Tibial artery (tissue), 4 donors: ENCODE results near the gene PLEKHH2.
"Not testable (repeated sequence)": the region's sequence is repeated elsewhere in the genome, so short reads cannot be mapped to it uniquely, and the experiment has no call there.

Source experiments
- DNase-seq, 2 donors: peaks; one replicate each; pipeline ENCODE4 v3.0.0-alpha.2; 2019
- H3K27ac ChIP-seq, 2 donors: fragments of 200-600 bp; sonication (generic) in 1 of 2; 1 replicate in 1 of 2; 2 replicates in 1 of 2; pipeline ENCODE4 v1.5.1; 2018 to 2019; ENCODE audit warnings: mild to moderate bottlenecking in 1 of 2
- H3K27me3 ChIP-seq, 2 donors: fragments of 200-600 bp; sonication (generic) in 1 of 2; one replicate each; pipeline versions ENCODE4 v1.5.1 to v1.6.0; 2016 to 2019
- H3K36me3 ChIP-seq, 3 donors: fragments of 200-600 bp; sonication (generic) in 2 of 3; one replicate each; pipeline ENCODE4 v1.5.1; 2016 to 2019; ENCODE audit warnings: mild to moderate bottlenecking in 2 of 3
- H3K4me1 ChIP-seq, 4 donors: fragments of 200-600 bp; sonication (generic) in 2 of 4; 1 replicate in 3 of 4; 2 replicates in 1 of 4; pipeline ENCODE4 v1.5.1; 2016 to 2019
- H3K4me3 ChIP-seq, 2 donors: fragments of 200-600 bp; sonication (generic) in 1 of 2; 1 replicate in 1 of 2; 2 replicates in 1 of 2; pipeline ENCODE4 v1.5.1; 2018 to 2019; ENCODE audit warnings: mild to moderate bottlenecking in 2 of 2
- H3K9me3 ChIP-seq, 3 donors: fragments of 200-600 bp; sonication (generic) in 1 of 3; one replicate each; pipeline ENCODE4 v1.5.1; 2016 to 2019
- intact Hi-C: fragments of 100-400 bp; cut with DNase I; formaldehyde crosslinking; loops from one replicate; pipeline ENCODE4 v1.15.0; 2023; ENCODE audit warnings: low total_unique reads
- TF ChIP-seq, protein P1 (sequence below), 2 experiments: fragments of 200-600 bp in 1 of 2; fragments of 450-650 bp in 1 of 2; IDR thresholded peaks; one replicate each; pipeline ENCODE4 v1.5.1; 2017 to 2019; ENCODE audit warnings: antibody characterized with exemption in 2 of 2, mild to moderate bottlenecking in 1 of 2, moderate library complexity in 1 of 2

The PLEKHH2 gene

DNA sequence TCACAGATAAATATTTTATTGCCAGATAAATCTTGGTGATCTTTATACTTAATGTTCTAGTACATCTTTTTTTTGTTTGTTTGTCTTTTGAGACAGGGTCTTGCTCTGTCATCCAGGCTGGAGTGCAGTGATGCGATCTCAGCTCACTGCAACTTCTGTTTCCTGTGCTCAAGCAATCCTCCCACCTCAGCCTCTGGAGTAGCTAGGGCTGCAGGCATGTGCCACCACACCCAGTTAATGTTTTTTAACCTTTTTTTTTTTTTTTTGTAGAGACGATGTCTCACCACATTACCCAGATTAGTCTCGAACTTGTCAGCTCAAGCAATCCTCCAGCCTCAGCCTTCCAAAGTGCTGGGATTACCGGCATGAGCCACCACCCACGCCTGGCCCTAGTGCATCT, 48.3 kb downstream of the PLEKHH2 start:
- Histone ChIP-seq H3K4me1 (no peaks in the 10 kb centered on the region), H3K27ac (no peak overlapping the region), H3K36me3 (no peaks in the 10 kb centered on the region), H3K9me3 (no peaks in the 10 kb centered on the region), H3K4me3 (no peak overlapping the region), H3K27me3 (no peaks in the 10 kb centered on the region)
- intact Hi-C loops: no loop called here
- DNase-seq: no peak
- TF ChIP-seq, protein P1, sequence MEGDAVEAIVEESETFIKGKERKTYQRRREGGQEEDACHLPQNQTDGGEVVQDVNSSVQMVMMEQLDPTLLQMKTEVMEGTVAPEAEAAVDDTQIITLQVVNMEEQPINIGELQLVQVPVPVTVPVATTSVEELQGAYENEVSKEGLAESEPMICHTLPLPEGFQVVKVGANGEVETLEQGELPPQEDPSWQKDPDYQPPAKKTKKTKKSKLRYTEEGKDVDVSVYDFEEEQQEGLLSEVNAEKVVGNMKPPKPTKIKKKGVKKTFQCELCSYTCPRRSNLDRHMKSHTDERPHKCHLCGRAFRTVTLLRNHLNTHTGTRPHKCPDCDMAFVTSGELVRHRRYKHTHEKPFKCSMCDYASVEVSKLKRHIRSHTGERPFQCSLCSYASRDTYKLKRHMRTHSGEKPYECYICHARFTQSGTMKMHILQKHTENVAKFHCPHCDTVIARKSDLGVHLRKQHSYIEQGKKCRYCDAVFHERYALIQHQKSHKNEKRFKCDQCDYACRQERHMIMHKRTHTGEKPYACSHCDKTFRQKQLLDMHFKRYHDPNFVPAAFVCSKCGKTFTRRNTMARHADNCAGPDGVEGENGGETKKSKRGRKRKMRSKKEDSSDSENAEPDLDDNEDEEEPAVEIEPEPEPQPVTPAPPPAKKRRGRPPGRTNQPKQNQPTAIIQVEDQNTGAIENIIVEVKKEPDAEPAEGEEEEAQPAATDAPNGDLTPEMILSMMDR (IDR thresholded peaks at IDR 0.05): no peak

DNA sequence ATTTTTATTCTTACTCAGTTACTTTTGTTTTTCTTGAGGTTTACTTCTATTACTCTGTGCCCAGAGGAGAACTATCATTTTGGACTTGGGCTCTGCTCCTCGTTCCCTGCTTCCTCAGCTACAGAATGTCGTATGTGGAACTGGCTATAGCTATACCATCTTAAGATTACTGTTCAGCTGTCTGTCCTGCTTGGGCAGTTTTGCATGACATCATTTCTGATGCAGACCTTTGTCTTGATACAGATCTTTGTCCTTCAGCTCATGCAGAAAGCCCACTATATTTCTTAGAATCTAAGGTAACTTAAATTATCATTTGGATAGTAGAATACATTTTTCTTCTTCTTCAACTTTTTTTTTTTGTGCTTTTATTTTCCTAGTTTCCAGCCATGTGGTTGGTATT, 52.9 kb downstream of the PLEKHH2 start:
- no peak overlapping the region for H3K27ac ChIP-seq
- TF ChIP-seq, protein P1 (IDR thresholded peaks at IDR 0.05): no peak
- intact Hi-C loops: loop anchor here (10.0 kb wide), 1 partner anchor 1485 kb away; no protein-coding TSS in a partner anchor
- no peaks in the 10 kb centered on the region for H3K9me3 ChIP-seq
- DNase-seq: no peak
- H3K36me3 ChIP-seq: peaks cover 0 to 4% (median under 1%) of the 10 kb centered on the region in 3 donors
- H3K4me1 ChIP-seq: no peaks in the 10 kb centered on the region
- no peaks in the 10 kb centered on the region for H3K27me3 ChIP-seq
- no peak overlapping the region for H3K4me3 ChIP-seq

DNA sequence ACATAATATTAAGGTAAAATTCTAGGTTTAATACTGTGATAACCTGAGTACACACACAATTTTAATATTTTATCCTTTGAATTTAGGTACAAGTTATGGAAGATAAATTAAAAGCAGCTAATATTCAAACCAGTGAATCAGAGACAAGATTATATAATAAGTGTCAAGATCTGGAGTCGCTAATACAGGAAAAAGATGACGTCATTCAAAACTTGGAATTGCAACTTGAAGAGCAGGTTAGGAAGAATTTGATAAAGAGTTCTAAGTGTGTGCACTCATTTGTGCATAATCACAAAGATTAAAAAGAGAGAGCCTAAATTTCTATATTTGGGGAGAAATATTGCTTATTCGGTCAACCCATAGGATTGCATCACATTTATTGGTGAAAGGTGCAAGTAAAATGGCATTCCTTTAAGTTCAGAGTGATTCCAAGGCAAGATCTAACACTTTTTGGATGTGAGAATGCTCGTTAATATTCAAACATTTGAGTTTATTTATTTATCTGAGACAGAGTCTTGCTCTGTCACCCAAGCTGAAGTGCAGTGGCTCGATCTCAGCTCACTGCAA, 55.5 kb downstream of the PLEKHH2 start:
- TF ChIP-seq, protein P1 (IDR thresholded peaks at IDR 0.05): no peak
- Histone ChIP-seq H3K9me3 (no peaks in the 10 kb centered on the region), H3K4me3 (no peak overlapping the region), H3K27me3 (no peaks in the 10 kb centered on the region), H3K27ac (no peak overlapping the region), H3K4me1 (no peaks in the 10 kb centered on the region), H3K36me3 (peaks cover 3 to 13% (median 4%) of the 10 kb centered on the region in 3 donors)
- DNase-seq: no peak
- intact Hi-C loops: loop anchor here (10.0 kb wide), 1 partner anchor 1488 kb away; no protein-coding TSS in a partner anchor

DNA sequence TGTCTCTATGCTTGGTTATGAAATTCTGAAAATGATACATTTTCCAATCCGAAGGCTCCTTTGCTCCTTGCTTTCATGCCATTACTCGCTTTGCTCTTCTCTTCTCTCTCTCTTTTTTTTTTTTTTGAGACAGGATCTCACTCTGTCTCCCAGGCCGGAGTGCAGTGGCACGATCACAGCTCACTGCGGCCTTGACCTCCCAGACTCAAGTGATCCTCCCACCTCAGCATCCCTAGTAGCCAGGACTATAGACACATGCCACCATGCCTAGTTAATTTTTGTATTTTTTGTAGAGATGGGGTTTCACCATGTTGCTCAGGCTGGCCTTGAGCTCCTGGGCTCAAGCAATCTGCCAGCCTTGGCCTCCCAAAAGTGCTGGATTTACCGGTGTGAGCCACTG, 61.1 kb downstream of the PLEKHH2 start:
- intact Hi-C loops: loop anchor here (10.0 kb wide), 1 partner anchor 1493 kb away; no protein-coding TSS in a partner anchor
- not testable (repeated sequence) for H3K4me3 ChIP-seq, H3K27me3 ChIP-seq, DNase-seq, H3K9me3 ChIP-seq, H3K4me1 ChIP-seq, H3K27ac ChIP-seq
- H3K36me3 ChIP-seq: peaks cover 4 to 19% (median 13%) of the 10 kb centered on the region in 3 donors

DNA sequence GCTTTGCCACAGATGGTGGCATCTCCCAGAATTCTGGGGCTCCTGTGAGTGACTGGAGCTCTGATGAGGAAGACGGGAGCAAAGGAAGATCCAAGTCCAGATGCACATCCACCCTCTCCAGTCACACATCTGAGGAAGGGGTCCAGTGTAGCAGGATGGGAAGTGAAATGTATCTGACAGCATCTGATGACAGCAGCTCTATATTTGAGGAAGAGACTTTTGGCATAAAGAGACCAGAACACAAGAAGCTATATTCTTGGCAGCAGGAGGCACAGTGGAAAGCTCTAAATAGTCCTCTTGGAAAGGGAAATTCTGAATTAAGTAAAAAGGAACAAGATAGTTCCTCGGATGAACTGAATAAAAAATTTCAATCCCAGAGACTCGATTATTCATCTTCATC, 62.7 kb downstream of the PLEKHH2 start:
- TF ChIP-seq, protein P1 (IDR thresholded peaks at IDR 0.05): no peak
- no peaks in the 10 kb centered on the region for H3K27me3 ChIP-seq
- peaks cover 4 to 19% (median 13%) of the 10 kb centered on the region in 3 donors for H3K36me3 ChIP-seq
- H3K4me1 ChIP-seq: no peaks in the 10 kb centered on the region
- no peak overlapping the region for H3K27ac ChIP-seq
- no peaks in the 10 kb centered on the region for H3K9me3 ChIP-seq
- intact Hi-C loops: loop anchor here (10.0 kb wide), 1 partner anchor 1495 kb away; no protein-coding TSS in a partner anchor
- no peak for DNase-seq
- no peak overlapping the region for H3K4me3 ChIP-seq

DNA sequence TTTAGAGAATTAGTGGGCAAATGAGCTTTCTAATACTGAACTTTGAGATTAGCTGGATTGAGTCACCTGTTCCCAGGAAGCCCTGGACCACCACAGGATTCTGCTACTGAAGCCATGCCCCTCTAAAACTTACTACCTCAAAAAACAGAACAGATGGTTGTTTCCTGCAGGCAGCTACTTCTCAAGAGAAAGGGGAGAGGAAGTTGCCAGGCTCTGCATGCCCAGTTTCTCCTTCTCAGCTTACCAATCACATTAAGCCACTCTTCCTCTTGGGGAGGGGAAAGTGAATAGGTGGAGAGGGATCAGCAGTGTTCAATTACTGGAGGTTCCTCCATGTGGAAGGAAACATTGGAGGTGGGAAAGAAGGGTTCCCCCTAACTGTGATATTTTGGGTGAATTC, 64.1 kb downstream of the PLEKHH2 start:
- no peaks in the 10 kb centered on the region for H3K27me3 ChIP-seq
- H3K9me3 ChIP-seq: no peaks in the 10 kb centered on the region
- H3K36me3 ChIP-seq: peaks cover 4 to 24% (median 9%) of the 10 kb centered on the region in 3 donors
- H3K4me3 ChIP-seq: no peak overlapping the region
- intact Hi-C loops: no loop called here
- DNase-seq: no peak
- no peak overlapping the region for H3K27ac ChIP-seq
- H3K4me1 ChIP-seq: no peaks in the 10 kb centered on the region
- TF ChIP-seq, protein P1 (IDR thresholded peaks at IDR 0.05): no peak
